GM10266 (cell line): ENCODE data around the gene TTC16.

ENCODE experiments used
- DNase-seq: peaks from one replicate; pipeline ENCODE4 v3.0.0; 2012; ENCODE audit errors: extremely low spot score
- TF ChIP-seq, protein P1 (sequence below): IDR thresholded peaks from 2 replicates; pipeline ENCODE4 v1.5.1; 2012; ENCODE audit warnings: mild to moderate bottlenecking, low read depth; ENCODE audit not compliant: control insufficient read depth, insufficient read depth; ENCODE audit errors: missing control alignments

TTC16 gene

DNA sequence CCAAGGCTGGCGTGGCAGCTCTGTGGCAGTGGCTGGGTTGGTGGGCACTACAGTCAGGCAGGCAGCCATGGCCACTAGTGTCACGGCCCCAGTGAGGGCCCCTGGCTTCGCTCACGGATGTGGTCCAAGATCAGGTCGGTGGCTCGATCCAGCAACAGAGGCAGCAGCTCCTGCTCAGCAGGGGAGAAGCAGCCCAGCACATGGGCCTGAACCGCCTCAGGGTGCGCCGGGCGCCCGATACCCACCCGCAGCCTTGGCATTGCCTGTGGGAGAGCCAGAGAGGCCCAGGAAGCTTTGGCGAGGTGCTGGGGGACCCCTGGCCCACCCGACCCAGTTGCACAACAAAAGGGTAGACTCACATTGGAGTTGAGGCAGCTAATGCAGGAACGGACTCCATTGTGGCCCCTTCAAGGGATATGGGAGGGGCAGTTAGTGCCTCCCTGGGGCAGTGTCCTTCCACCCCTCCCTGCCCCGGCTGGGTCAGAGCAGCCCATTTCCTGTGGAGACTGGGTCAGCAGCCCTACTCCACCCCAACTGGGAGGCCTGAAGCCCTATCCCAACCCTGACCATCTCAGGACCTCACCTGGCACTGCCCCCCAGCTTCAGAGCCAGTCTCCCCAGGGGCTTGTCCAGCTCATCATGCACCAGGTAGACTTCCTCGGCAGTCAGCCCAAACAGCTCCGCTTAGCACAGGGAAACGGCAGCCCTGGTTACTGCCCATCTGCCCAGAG, 1.7 kb upstream of the TTC16 start:
- DNase-seq: no peak
- TF ChIP-seq, protein P1, sequence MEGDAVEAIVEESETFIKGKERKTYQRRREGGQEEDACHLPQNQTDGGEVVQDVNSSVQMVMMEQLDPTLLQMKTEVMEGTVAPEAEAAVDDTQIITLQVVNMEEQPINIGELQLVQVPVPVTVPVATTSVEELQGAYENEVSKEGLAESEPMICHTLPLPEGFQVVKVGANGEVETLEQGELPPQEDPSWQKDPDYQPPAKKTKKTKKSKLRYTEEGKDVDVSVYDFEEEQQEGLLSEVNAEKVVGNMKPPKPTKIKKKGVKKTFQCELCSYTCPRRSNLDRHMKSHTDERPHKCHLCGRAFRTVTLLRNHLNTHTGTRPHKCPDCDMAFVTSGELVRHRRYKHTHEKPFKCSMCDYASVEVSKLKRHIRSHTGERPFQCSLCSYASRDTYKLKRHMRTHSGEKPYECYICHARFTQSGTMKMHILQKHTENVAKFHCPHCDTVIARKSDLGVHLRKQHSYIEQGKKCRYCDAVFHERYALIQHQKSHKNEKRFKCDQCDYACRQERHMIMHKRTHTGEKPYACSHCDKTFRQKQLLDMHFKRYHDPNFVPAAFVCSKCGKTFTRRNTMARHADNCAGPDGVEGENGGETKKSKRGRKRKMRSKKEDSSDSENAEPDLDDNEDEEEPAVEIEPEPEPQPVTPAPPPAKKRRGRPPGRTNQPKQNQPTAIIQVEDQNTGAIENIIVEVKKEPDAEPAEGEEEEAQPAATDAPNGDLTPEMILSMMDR: no peak

DNA sequence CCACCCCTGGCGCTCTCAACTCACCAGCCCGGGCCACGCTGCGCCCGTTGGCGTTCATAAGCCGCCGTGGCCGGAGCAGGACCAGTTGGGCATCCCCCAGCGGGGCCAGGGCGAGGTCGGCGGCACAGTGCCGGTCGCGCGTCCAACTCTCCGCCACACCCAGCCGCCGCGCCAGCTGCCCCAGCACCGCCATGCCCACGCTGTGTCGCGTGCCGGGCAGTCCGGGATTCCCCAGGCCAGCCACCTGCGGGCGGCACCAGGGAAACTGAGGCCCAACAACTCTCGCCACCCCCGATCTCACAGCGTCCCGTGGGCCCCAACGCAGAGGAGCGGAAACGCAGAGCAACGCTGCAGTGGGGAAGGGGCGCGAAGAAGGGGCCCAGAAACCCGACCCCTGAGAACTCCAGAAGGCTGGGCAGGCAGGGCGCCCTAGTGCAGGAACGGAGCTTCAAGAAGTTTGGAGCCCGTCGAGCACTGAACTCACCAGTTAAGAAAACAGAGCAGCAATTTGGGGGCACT, 869 bp upstream of the TTC16 start:
- TF ChIP-seq, protein P1: no peak
- no peak for DNase-seq

DNA sequence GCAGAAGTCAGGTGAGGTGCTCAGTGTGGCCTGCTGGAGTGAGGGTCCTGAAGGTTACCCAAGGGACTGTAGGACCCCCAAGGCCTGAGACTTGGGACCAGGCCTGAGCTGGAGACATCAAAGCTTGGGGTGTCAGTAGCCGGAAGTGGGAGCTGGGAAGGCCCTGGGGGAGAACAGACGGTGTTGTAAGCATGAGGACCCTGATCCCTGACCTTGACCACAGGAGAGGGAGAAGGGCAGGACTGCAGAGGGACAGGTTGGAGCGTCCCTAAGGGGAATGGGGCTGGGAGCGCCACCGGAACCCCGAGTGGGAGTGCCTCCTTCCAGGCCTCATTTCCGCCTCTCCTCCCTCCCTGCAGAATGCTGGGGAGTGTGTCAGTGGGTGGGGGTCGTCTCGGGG, 533 bp downstream of the TTC16 start:
- DNase-seq: no peak
- TF ChIP-seq, protein P1: no peak

DNA sequence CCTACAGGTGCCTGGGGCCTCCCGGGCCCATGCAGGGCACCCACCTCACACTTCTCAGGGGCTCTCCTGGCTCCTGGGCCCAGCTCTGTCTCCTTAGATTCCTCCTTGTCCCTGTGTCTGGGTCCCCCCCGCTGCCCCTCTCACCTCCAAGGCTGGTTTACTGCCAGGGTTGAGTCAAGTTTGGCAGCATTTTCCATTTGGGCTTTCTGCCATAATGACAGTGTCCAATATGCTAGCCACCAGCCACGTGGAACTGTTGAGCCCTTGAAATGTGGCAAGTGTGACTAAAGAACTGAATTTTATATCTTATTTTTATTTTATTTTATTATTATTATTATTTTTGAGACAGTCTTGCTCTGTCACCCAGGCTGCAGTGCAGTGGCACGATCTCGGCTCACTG, 1.9 kb downstream of the TTC16 start:
- no peak for DNase-seq
- TF ChIP-seq, protein P1: no peak

DNA sequence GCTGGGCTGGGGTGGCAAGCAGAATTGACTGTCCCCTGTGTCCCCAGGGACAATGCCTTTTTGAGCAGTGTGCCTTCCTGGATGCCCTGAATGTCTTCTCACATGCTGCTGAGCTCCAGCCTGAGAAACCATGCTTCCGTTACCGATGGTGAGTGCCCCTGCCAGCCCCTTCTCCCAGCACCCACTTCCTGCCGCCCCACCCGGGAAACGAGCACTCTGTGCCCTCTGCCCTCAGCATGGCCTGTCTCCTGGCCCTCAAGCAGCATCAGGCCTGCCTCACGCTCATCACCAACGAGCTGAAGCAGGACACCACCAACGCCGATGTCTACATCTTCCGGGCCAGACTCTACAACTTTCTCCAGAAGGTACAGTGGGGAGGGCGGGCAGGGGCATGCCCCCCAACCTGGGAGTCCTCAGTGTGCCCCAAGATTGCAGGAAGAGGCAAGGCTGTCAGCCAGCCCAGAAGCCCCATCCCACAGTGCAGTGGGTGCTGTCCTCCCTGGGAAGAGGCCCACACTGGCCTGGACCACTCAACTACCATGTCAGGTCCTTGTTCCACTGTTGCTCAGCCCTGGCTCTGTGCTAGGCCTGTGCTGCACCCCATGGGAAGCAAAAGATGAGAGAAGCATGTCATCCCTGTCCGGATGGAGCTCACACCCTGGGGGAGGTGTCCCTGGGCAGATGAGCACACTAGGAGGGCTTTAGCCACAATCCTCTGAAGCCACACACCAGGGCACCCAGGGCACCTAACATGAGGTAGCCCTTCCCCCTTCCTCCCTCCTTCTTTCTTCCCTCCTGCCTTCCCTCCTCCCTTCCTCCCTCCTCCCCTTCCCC, 4.4 kb downstream of the TTC16 start:
- TF ChIP-seq, protein P1: no peak
- no peak for DNase-seq

DNA sequence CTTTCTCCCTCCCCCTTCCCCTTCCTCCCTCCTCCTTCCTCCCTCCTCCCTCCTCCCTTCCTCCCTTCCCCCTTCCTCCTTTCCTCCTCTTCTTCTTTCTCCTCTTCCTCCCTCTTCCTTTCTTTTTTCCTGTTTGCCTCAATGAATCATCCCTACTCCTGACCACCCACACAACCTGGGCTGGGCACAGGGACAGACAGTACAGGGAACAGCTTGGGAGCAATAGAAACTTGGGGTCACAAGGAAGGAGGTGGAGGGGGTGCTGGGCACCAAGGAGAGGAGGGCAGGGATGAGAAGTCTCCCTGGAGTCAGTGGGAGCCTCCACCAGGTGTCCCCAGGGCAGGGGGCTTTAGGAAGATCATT, 5.0 kb downstream of the TTC16 start:
- TF ChIP-seq, protein P1: no peak
- DNase-seq: no peak

DNA sequence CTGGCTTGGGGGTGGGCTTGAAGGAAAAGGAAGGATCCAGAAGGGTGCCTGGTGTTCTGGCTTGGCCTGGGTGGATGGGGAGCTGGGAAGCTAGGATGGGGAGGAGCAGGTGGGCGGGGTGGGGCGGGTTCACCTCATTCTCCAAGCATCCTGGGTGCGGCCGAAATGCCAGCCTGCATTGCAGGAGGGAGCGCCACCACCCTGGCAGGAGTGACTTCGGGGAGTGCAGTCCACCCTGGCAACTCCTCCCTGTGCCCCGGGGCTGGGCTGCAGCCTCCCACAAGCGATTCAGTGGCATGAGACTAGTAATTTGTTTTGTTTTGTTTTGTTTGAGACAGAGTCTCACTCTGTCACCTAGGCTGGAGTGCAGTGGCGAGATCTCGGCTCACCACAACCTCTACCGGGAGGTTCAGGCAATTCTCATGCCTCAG, 5.5 kb downstream of the TTC16 start:
- TF ChIP-seq, protein P1: no peak
- DNase-seq: no peak
